GM12878 (cell line): ENCODE results near the gene DIRAS3. TPM values are rescaled to one million over a fixed set of nuclear protein-coding genes. Genes with fewer than 3 reads are reported as not detected.

Experiments used
- ATAC-seq: fragments of 200-7000 bp; cut with Tn5 transposase; 3 replicates; pipeline ENCODE4 v1.9.1; 2020; ENCODE audit warnings: mild to moderate bottlenecking, moderate library complexity
- BruUV-seq: library from RNA; stranded (reverse); fragments of 400-500 nt; replicated peaks from 2 replicates; lab custom pipeline; 2021; lab: Mats Ljungman, UMichigan
- CTCF ChIA-PET: fragments of 300-600 bp; sonication (Branson Sonifier 250); formaldehyde crosslinking; extraction: SDS; loops from one replicate; lab custom pipeline; 2021; ENCODE audit warnings: inconsistent platforms; lab: Yijun Ruan, JAX
- POLR2A ChIA-PET: fragments of 350-600 bp; formaldehyde crosslinking; extraction: SDS; loops from one replicate; lab custom pipeline; 2021; ENCODE audit warnings: inconsistent platforms; lab: Charles Lee
- RAD21 ChIA-PET: fragments of 300-600 bp; sonication (Branson Sonifier 250); formaldehyde crosslinking; loops from one replicate; lab custom pipeline; 2023; ENCODE audit warnings: antibody characterized with exemption; ENCODE audit not compliant: unreplicated experiment; lab: Charles Lee
- SMC1A ChIA-PET: fragments of 300-600 bp; sonication (Branson Sonifier 250); formaldehyde crosslinking; loops from one replicate; lab custom pipeline; 2023; ENCODE audit not compliant: unreplicated experiment, uncharacterized antibody; lab: Charles Lee
- DNase-seq: peaks from one replicate; pipeline ENCODE4 v3.0.0-alpha.2; 2011; ENCODE audit warnings: low read depth, low spot score
- FAIRE-seq: peaks from 3 replicates; lab custom pipeline; 2011; peaks lifted over from hg19 to GRCh38; lab: Jason Lieb, UNC
- H2AFZ ChIP-seq: 2 replicates; pipeline ENCODE4 v1.6.0; 2011; ENCODE audit warnings: low read depth, low read length, control low read depth; ENCODE audit not compliant: control insufficient read depth
- H3K27ac ChIP-seq: 2 replicates; pipeline ENCODE4 v1.5.1; 2011; ENCODE audit warnings: control low read depth; ENCODE audit not compliant: control insufficient read depth, insufficient read depth
- H3K27me3 ChIP-seq, 2 experiments: replicated peaks in 1 of 2; 2 replicates each; pipeline versions ENCODE4 v1.6.0 to v1.6.1; 2011; ENCODE audit warnings: low read length in 1 of 2; ENCODE audit not compliant: control insufficient read depth in 2 of 2, insufficient read depth in 2 of 2
- H3K36me3 ChIP-seq, 2 experiments: 2 replicates each; pipeline ENCODE4 v1.5.1; 2011; ENCODE audit warnings: low read length in 1 of 2; ENCODE audit not compliant: control insufficient read depth in 2 of 2, insufficient read depth in 2 of 2
- H3K4me1 ChIP-seq: 2 replicates; pipeline ENCODE4 v1.6.1; 2011; ENCODE audit warnings: mild to moderate bottlenecking, low read length, moderate library complexity, mixed read lengths; ENCODE audit not compliant: control insufficient read depth, insufficient read depth
- H3K4me2 ChIP-seq: 2 replicates; pipeline ENCODE4 v1.6.0; 2011; ENCODE audit warnings: control low read depth; ENCODE audit not compliant: control insufficient read depth, insufficient read depth
- H3K4me3 ChIP-seq: fragments of 200-600 bp; sonication (generic); 2 replicates; pipeline ENCODE4 v1.5.1; 2016
- H3K79me2 ChIP-seq: 2 replicates; pipeline ENCODE4 v1.6.0; 2011; ENCODE audit warnings: low read length; ENCODE audit not compliant: control insufficient read depth, insufficient read depth
- H3K9ac ChIP-seq: 2 replicates; pipeline ENCODE4 v1.8.0; 2011; ENCODE audit warnings: low read length, control low read depth, mixed read lengths; ENCODE audit not compliant: control insufficient read depth, insufficient read depth
- H3K9me3 ChIP-seq: replicated peaks from 3 replicates; pipeline ENCODE4 v1.5.1; 2011; ENCODE audit warnings: mild to moderate bottlenecking, low read length; ENCODE audit not compliant: control insufficient read depth, insufficient read depth
- H4K20me1 ChIP-seq: 2 replicates; pipeline ENCODE4 v1.6.0; 2011; ENCODE audit not compliant: control insufficient read depth, insufficient read depth
- BHLHE40 ChIP-seq, 2 experiments: fragments of 450-650 bp in 1 of 2; IDR thresholded peaks; 2 replicates each; pipeline ENCODE4 v1.6.1; 2011 to 2017; ENCODE audit warnings: low read depth in 2 of 2, borderline replicate concordance in 1 of 2, improper control_type of control experiment in 1 of 2, low read length in 1 of 2, mild to moderate bottlenecking in 1 of 2
- CBFB ChIP-seq: IDR thresholded peaks from 2 replicates; pipeline ENCODE4 v1.6.1; 2016; ENCODE audit warnings: antibody characterized with exemption, low read depth
- GABPA ChIP-seq: IDR thresholded peaks from 2 replicates; pipeline ENCODE4 v1.6.1; 2014; ENCODE audit warnings: antibody characterized with exemption, low read depth, mild to moderate bottlenecking, inconsistent platforms
- KDM1A ChIP-seq: fragments of 200-600 bp; sonication (generic); IDR thresholded peaks from 2 replicates; pipeline ENCODE4 v1.6.1; 2016; ENCODE audit warnings: borderline replicate concordance
- MTA3 ChIP-seq: IDR thresholded peaks from 2 replicates; pipeline ENCODE4 v1.6.1; 2012; ENCODE audit warnings: low read length, inconsistent platforms, borderline replicate concordance
- MXI1 ChIP-seq: fragments of 150-350 bp; IDR thresholded peaks from 2 replicates; pipeline ENCODE4 v1.6.1; 2011; ENCODE audit warnings: low read depth, mild to moderate bottlenecking, inconsistent platforms, low read length, improper control_type of control experiment
- NFXL1 ChIP-seq: fragments of 450-650 bp; IDR thresholded peaks from 2 replicates; pipeline ENCODE4 v1.6.1; 2017; ENCODE audit warnings: antibody characterized with exemption, mild to moderate bottlenecking, borderline replicate concordance
- NFYA ChIP-seq: IDR thresholded peaks from 2 replicates; pipeline ENCODE4 v1.6.1; 2011; ENCODE audit warnings: low read depth, mild to moderate bottlenecking, low read length, improper control_type of control experiment, borderline replicate concordance
- RB1 ChIP-seq: fragments of 450-650 bp; formaldehyde crosslinking; IDR thresholded peaks from 2 replicates; pipeline ENCODE4 v1.6.1; 2017; ENCODE audit warnings: mild to moderate bottlenecking, borderline replicate concordance
- ZSCAN29 ChIP-seq: fragments of 450-650 bp; IDR thresholded peaks from 2 replicates; pipeline ENCODE4 v1.6.1; 2017; ENCODE audit warnings: mild to moderate bottlenecking, moderate library complexity
- whole genome bisulfite sequencing: methylation state at CpG from one replicate; pipeline ENCODE4 v1.1.6; 2016; ENCODE audit warnings: low lambda C conversion rate; ENCODE audit not compliant: insufficient replicate concordance, insufficient coverage; ENCODE audit errors: missing lambda C conversion rate; 5-methylcytosine and 5-hydroxymethylcytosine counted together
- in situ Hi-C: fragments of 300-500 bp; cut with MboI; formaldehyde crosslinking; loops from 9 replicates; pipeline ENCODE4 v1.14.3; 2018; ENCODE audit warnings: mixed read lengths
- intact Hi-C: fragments of 100-400 bp; cut with micrococcal nuclease; formaldehyde crosslinking; loops from one replicate; pipeline ENCODE4 v1.14.2; 2022; ENCODE audit not compliant: unreplicated experiment
- polyA plus RNA-seq, 11 experiments: library from polyadenylated mRNA; depleted of rRNA in 4 of 11; unstranded in 6 of 11; stranded (reverse) in 5 of 11; fragments of >200 nt; fragmentation: Nextera tagmentation in 4 of 11; fragmentation: Illumina TruSeq in 1 of 11; extraction: Ambion mirVana in 4 of 11; extraction: Trizol in 1 of 11; gene quantifications; 1 replicate in 1 of 11; 2 replicates in 10 of 11; pipeline versions ENCODE4 v1.2.1 to v1.2.3, GENCODE V29; 2011 to 2016; ENCODE audit warnings: inconsistent platforms in 2 of 11, missing spikeins in 2 of 11, low read depth in 1 of 11
- total RNA-seq, 4 experiments: library from RNA; depleted of rRNA in 3 of 4; stranded (reverse); fragments of >200 nt in 3 of 4; fragmentation: Illumina TruSeq in 1 of 4; extraction: Trizol in 1 of 4; gene quantifications; 2 replicates each; pipeline versions ENCODE4 v1.2.1 to v1.2.3, GENCODE V29; 2013 to 2021
- TF ChIP-seq, protein P1 (sequence below): IDR thresholded peaks from 2 replicates; pipeline ENCODE4 v1.6.1; 2012; ENCODE audit warnings: low read length, inconsistent platforms
- TF ChIP-seq, protein P2 (sequence below): fragments of 450-650 bp; IDR thresholded peaks from 2 replicates; pipeline ENCODE4 v1.6.1; 2016; ENCODE audit warnings: mild to moderate bottlenecking, moderate library complexity, borderline replicate concordance

Gene DIRAS3
- total and polyA plus RNA-seq, 10 of the 15 experiments (the other 5 are each of a cell fraction or from before 2014, with no cell fraction given): not detected

DNA sequence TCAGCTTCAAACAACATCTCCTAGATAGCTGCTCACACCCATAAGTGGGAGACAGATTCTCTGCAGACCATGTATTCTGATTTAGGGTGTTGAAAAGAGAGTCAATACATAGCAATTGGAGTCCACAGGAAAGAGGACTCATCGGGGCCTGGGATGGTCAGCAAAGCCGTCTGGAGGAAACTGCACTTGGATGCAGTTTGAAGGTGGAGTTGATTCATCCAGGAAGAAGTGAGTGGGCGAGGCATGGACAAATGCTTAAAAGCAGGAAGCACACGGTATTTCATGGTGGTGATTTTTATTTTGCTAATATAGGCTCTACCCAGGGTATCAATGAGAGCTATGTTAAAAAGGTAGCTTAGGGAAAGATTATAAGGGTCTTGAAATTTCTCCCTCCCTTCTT is 36.8 kb upstream of the DIRAS3 start:
- no peak for TF ChIP-seq RB1
- no peak for TF ChIP-seq MTA3
- TF ChIP-seq GABPA: no peak
- no peak for TF ChIP-seq KDM1A
- in situ Hi-C loops: no loop called here

DNA sequence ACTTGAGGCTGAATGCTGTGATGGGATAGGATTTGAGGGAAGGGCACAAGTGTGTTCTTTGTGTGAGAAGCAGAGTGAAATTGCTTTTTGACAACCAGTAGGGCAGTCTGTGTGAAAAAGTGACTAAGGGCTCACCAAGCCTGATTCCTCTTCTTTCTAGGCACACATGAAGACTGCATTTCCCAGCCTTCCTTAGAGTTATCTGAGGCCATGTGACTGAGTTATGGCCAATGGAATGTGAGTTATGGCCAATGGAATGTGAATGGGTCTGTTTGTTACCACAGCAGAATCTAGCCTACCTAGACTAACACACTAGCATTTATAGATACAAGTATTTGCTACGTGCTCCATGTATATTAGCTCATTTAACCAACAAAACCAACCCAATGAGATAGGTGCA is 35.3 kb upstream of the DIRAS3 start:
- in situ Hi-C loops: no loop called here
- ChIA-PET SMC1A (no interaction called here), POLR2A (no interaction called here), CTCF (no interaction called here), RAD21 (no interaction called here)
- H3K27me3 ChIP-seq: no peaks in the 10 kb centered on the region
- H3K27ac ChIP-seq: no peak overlapping the region
- no peaks in the 10 kb centered on the region for H3K4me1 ChIP-seq
- no peak for ATAC-seq
- intact Hi-C loops: no loop called here
- H3K9me3 ChIP-seq: no peaks in the 10 kb centered on the region
- no TSS peak for BruUV-seq
- no peak overlapping the region for H2AFZ ChIP-seq
- H3K79me2 ChIP-seq: no peaks in the 10 kb centered on the region
- no peak overlapping the region for H3K4me3 ChIP-seq
- no peak overlapping the region for H3K4me2 ChIP-seq
- H3K36me3 ChIP-seq: no peaks in the 10 kb centered on the region
- H4K20me1 ChIP-seq: no peaks in the 10 kb centered on the region
- no peak for FAIRE-seq
- WGBS: 0% methylated on average over 1 of the region's 1 CpG
- H3K9ac ChIP-seq: no peak overlapping the region
- DNase-seq: no peak
- TF ChIP-seq MXI1: no peak
- no peak for TF ChIP-seq NFYA
- no peak for TF ChIP-seq ZSCAN29
- TF ChIP-seq, protein P1, sequence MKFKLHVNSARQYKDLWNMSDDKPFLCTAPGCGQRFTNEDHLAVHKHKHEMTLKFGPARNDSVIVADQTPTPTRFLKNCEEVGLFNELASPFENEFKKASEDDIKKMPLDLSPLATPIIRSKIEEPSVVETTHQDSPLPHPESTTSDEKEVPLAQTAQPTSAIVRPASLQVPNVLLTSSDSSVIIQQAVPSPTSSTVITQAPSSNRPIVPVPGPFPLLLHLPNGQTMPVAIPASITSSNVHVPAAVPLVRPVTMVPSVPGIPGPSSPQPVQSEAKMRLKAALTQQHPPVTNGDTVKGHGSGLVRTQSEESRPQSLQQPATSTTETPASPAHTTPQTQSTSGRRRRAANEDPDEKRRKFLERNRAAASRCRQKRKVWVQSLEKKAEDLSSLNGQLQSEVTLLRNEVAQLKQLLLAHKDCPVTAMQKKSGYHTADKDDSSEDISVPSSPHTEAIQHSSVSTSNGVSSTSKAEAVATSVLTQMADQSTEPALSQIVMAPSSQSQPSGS: no peak
- TF ChIP-seq BHLHE40 (IDR thresholded peaks at IDR 0.05; ENCODE audit: borderline replicate concordance in 1 of 2, low read depth in 2 of 2, low read length in 1 of 2): no peak
- TF ChIP-seq CBFB: no peak
- TF ChIP-seq, protein P2, sequence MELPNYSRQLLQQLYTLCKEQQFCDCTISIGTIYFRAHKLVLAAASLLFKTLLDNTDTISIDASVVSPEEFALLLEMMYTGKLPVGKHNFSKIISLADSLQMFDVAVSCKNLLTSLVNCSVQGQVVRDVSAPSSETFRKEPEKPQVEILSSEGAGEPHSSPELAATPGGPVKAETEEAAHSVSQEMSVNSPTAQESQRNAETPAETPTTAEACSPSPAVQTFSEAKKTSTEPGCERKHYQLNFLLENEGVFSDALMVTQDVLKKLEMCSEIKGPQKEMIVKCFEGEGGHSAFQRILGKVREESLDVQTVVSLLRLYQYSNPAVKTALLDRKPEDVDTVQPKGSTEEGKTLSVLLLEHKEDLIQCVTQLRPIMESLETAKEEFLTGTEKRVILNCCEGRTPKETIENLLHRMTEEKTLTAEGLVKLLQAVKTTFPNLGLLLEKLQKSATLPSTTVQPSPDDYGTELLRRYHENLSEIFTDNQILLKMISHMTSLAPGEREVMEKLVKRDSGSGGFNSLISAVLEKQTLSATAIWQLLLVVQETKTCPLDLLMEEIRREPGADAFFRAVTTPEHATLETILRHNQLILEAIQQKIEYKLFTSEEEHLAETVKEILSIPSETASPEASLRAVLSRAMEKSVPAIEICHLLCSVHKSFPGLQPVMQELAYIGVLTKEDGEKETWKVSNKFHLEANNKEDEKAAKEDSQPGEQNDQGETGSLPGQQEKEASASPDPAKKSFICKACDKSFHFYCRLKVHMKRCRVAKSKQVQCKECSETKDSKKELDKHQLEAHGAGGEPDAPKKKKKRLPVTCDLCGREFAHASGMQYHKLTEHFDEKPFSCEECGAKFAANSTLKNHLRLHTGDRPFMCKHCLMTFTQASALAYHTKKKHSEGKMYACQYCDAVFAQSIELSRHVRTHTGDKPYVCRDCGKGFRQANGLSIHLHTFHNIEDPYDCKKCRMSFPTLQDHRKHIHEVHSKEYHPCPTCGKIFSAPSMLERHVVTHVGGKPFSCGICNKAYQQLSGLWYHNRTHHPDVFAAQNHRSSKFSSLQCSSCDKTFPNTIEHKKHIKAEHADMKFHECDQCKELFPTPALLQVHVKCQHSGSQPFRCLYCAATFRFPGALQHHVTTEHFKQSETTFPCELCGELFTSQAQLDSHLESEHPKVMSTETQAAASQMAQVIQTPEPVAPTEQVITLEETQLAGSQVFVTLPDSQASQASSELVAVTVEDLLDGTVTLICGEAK: no peak
- no peak for TF ChIP-seq NFXL1

More for the DNA sequence above, 36.8 kb upstream of the DIRAS3 start:
- 2% methylated on average over 4 of the region's 4 CpGs for WGBS
- Histone ChIP-seq H3K27ac (no peak overlapping the region), H3K79me2 (no peaks in the 10 kb centered on the region), H3K4me3 (no peak overlapping the region), H2AFZ (no peak overlapping the region), H3K36me3 (no peaks in the 10 kb centered on the region), H4K20me1 (no peaks in the 10 kb centered on the region), H3K4me1 (no peaks in the 10 kb centered on the region), H3K9me3 (no peaks in the 10 kb centered on the region), H3K27me3 (no peaks in the 10 kb centered on the region), H3K9ac (no peak overlapping the region), H3K4me2 (no peak overlapping the region)
- intact Hi-C loops: no loop called here
- BruUV-seq: no TSS peak
- CTCF ChIA-PET: no interaction called here
- FAIRE-seq (no peak), DNase-seq (no peak), ATAC-seq (no peak)
- RAD21 ChIA-PET: interaction anchor here (0.6 kb wide), 1 partner anchor 221 kb away, joined by 3 read pairs; no protein-coding TSS in a partner anchor
- POLR2A ChIA-PET: no interaction called here
- SMC1A ChIA-PET: no interaction called here
